AG09309 (cell line): Measurements from ENCODE around the gene THBD.

Experiments used
- DNase-seq: peaks from one replicate; pipeline ENCODE4 v3.0.0-alpha.2; 2010; ENCODE audit warnings: low read depth
- H3K4me3 ChIP-seq: 2 replicates; pipeline ENCODE4 v1.5.1; 2011; ENCODE audit warnings: mild to moderate bottlenecking, low read depth, low read length, moderate library complexity; ENCODE audit not compliant: control insufficient read depth
- TF ChIP-seq, protein P1 (sequence below): IDR thresholded peaks from 2 replicates; pipeline ENCODE4 v1.5.1; 2011; ENCODE audit warnings: mild to moderate bottlenecking, low read depth, low read length, inconsistent platforms; ENCODE audit not compliant: insufficient read depth, control insufficient read depth; ENCODE audit errors: missing control alignments

Gene THBD

DNA sequence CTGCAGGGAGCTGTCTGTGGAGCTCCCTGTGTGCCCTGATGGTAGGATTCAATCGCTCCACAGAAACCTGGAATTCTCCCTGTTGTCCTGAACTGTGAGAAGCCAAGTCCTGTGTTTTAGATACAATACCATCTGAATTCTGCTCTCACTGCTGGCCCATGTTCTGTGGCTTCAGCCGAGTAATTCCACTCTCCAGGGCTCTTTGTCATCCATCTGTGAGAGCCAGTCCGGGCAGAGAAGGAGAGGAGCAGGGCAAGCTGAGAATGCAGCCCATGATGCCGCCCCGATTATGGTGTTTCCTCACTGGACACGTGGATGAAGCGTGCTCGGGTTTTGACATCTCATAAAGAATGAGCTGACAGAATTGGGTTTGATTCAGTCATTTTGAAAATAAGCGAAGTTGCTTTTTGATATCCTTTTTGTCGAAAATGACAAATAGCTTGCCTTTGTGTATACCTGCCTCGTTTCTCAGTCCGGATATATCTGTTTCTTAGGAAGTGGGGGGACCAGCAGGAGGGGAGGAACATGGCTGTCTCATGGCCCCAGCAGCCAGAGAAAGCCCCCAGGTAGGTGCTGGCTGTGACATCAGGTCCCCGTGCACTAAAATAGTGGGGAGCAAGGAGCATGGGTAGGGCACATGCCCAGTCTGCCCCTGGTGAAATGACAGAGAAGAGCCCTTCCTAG, 44.9 kb upstream of the THBD start:
- no peak for DNase-seq
- TF ChIP-seq, protein P1, sequence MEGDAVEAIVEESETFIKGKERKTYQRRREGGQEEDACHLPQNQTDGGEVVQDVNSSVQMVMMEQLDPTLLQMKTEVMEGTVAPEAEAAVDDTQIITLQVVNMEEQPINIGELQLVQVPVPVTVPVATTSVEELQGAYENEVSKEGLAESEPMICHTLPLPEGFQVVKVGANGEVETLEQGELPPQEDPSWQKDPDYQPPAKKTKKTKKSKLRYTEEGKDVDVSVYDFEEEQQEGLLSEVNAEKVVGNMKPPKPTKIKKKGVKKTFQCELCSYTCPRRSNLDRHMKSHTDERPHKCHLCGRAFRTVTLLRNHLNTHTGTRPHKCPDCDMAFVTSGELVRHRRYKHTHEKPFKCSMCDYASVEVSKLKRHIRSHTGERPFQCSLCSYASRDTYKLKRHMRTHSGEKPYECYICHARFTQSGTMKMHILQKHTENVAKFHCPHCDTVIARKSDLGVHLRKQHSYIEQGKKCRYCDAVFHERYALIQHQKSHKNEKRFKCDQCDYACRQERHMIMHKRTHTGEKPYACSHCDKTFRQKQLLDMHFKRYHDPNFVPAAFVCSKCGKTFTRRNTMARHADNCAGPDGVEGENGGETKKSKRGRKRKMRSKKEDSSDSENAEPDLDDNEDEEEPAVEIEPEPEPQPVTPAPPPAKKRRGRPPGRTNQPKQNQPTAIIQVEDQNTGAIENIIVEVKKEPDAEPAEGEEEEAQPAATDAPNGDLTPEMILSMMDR: no peak
- H3K4me3 ChIP-seq: no peak overlapping the region

- no peak for DNase-seq
- no peak overlapping the region for H3K4me3 ChIP-seq
- TF ChIP-seq, protein P1: no peak
These were observed 44.1 kb upstream of the THBD start for GRCh38 chr20:23093613-23094012.

DNA sequence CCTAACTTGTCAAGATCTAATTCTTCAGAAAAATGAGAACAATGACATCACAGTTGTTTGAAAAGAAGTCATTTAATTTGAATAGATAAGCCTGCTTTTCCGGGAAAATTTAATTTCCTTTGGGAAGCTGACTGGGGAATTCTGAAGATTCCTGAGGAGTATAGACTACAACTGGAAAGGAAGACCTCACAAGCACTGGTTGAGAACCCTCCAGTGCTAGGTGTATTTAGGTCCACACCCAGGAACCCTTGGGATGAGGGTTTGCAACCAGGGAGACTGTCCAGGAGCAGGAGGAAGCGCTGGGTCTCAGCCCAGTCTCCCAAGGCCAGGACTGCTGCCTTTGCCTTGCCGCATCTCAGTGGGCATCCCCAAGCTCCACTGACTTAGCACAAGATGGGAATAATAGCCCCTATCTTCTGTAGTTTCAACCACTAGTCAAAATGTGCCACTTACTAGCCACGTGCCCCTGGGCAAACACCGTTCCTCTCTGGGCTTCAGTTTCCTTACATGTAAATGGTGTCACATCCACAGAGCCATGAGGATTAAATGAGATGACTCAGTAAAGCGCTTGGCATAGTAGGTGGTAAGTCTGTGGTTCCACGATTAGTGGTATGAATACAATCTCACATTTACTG, 43.5 kb upstream of the THBD start:
- no peak overlapping the region for H3K4me3 ChIP-seq
- TF ChIP-seq, protein P1: no peak
- no peak for DNase-seq

GRCh38 chr20:23092384-23092756, 42.9 kb upstream of the THBD start:
- DNase-seq: no peak
- TF ChIP-seq, protein P1: no peak
- no peak overlapping the region for H3K4me3 ChIP-seq

GRCh38 chr20:23091721-23092383, 42.4 kb upstream of the THBD start:
- no peak overlapping the region for H3K4me3 ChIP-seq
- TF ChIP-seq, protein P1: no peak
- no peak for DNase-seq

- H3K4me3 ChIP-seq: no peak overlapping the region
- TF ChIP-seq, protein P1: no peak
- DNase-seq: no peak
These were observed 41.4 kb upstream of the THBD start for GRCh38 chr20:23090878-23091277.
